ENCODE measurements around the gene CIAPIN1.
A peak's percentile ranks its signal among the peaks of the same experiment; 100 is the strongest.
"Not testable (repeated sequence)": the region's sequence is repeated elsewhere in the genome, so short reads cannot be mapped to it uniquely, and the experiment has no call there.

Gene CIAPIN1

GRCh38 chr16:57440551-57440950 lies 6.6 kb downstream of the CIAPIN1 start:
- not testable (repeated sequence) for DNase-seq (ENCODE audit: low read depth)

- not testable (repeated sequence) for DNase-seq (ENCODE audit: low read depth)
Observed at GRCh38 chr16:57439947-57440346, 7.2 kb downstream of the CIAPIN1 start.

- no peak for DNase-seq (ENCODE audit: low read depth)
Observed at GRCh38 chr16:57435838-57436237, 11.3 kb downstream of the CIAPIN1 start.

GRCh38 chr16:57434003-57434402 lies 13.2 kb downstream of the CIAPIN1 start:
- DNase-seq (ENCODE audit: low read depth), result no peak

- no peak for DNase-seq (ENCODE audit: low read depth)
Observed at GRCh38 chr16:57432989-57433388, 14.2 kb downstream of the CIAPIN1 start.

GRCh38 chr16:57432505-57432904 lies 14.7 kb downstream of the CIAPIN1 start:
- no peak for DNase-seq (ENCODE audit: low read depth)

- no peak for DNase-seq (ENCODE audit: low read depth)
Observed at GRCh38 chr16:57430955-57431354, 16.2 kb downstream of the CIAPIN1 start.

- no peak for DNase-seq (ENCODE audit: low read depth)
Observed at GRCh38 chr16:57427824-57428223, 19.4 kb downstream of the CIAPIN1 start.

GRCh38 chr16:57427307-57427706 lies 19.9 kb downstream of the CIAPIN1 start:
- DNase-seq (ENCODE audit: low read depth), result no peak

- DNase-seq (ENCODE audit: low read depth), result no peak
Observed at GRCh38 chr16:57426356-57426755, 20.8 kb downstream of the CIAPIN1 start.

GRCh38 chr16:57424583-57424982 lies 22.6 kb downstream of the CIAPIN1 start:
- DNase-seq (ENCODE audit: low read depth), result no peak

GRCh38 chr16:57423152-57423551 lies 24.0 kb downstream of the CIAPIN1 start:
- DNase-seq (ENCODE audit: low read depth), result no peak

- peak; percentile 24 for DNase-seq (ENCODE audit: low read depth)
Observed at GRCh38 chr16:57422026-57422944, 24.9 kb downstream of the CIAPIN1 start.

- DNase-seq (ENCODE audit: low read depth), result no peak
Observed at GRCh38 chr16:57419506-57419905, 27.7 kb downstream of the CIAPIN1 start.

GRCh38 chr16:57416084-57416483 lies 31.1 kb downstream of the CIAPIN1 start:
- no peak for DNase-seq (ENCODE audit: low read depth)

- no peak for DNase-seq (ENCODE audit: low read depth)
Observed at GRCh38 chr16:57413733-57414132, 33.5 kb downstream of the CIAPIN1 start.

- no peak for DNase-seq (ENCODE audit: low read depth)
Observed at GRCh38 chr16:57413301-57413730, 33.9 kb downstream of the CIAPIN1 start.

- no peak for DNase-seq (ENCODE audit: low read depth)
Observed at GRCh38 chr16:57412584-57412983, 34.6 kb downstream of the CIAPIN1 start.

GRCh38 chr16:57411362-57411976 lies 35.7 kb downstream of the CIAPIN1 start:
- no peak for DNase-seq (ENCODE audit: low read depth)

GRCh38 chr16:57409870-57410587 lies 37.2 kb downstream of the CIAPIN1 start:
- DNase-seq (ENCODE audit: low read depth), result no peak

- DNase-seq (ENCODE audit: low read depth), result no peak
Observed at GRCh38 chr16:57409065-57409464, 38.1 kb downstream of the CIAPIN1 start.

GRCh38 chr16:57407521-57408353 lies 39.4 kb downstream of the CIAPIN1 start:
- no peak for DNase-seq (ENCODE audit: low read depth)

All from HS-27A (cell line).